ENCODE measurements around the gene COQ10A. TPM values are rescaled to one million over a fixed set of nuclear protein-coding genes. Genes with fewer than 3 reads are reported as not detected.
"Not testable (repeated sequence)": the region's sequence is repeated elsewhere in the genome, so short reads cannot be mapped to it uniquely, and the experiment has no call there.

The COQ10A gene
- total RNA-seq, 1 experiment from 2014 or later, result 25.1 TPM

DNA sequence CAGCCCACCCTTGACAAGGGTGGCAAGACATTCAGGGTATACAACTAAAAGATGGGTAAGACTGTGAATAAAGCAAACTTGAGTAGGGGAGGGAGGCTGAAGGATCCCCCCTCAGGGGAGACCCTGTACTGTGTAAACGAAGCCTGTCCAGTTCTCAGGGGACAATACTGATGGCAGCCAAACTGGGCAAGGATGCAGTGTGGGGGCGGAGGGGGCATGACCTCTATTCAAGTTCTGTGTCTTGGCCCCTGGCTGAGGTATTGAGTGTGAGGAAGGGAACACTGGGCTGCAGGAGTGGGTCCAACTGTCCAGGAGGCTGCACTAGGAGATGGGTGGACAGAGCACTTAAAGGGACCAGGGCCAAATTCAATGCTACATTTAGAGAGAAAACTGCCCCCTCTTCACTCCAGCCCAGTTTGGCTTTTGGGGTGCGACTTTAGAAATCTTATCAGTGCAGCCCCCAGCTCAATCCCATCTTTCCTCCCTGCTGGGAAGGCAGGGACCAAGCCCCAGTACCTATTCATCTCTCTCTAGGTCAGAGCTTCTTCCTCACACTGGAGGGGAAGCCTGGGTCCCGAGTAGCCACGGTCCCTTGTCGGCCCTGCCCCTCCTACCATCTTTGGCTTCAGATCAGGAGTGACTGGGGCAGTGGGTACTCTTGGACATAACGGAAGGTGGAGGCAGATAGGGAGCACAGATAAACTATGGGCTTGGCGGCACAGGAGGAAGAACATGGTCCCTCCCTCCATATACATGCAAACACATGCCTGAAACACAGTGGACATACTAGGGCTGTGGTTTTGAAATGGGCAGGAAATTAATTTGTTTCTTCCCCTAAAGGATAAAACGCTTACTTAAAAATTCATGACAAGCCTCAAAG lies 25.1 kb upstream of the COQ10A start:
- in situ Hi-C loops (cut with HindIII; ENCODE audit: low pct_unique_long_range_greater_than_20kb, low sequenced_read_pairs), result no loop called here
- no peak for DNase-seq (ENCODE audit: low read depth)

DNA sequence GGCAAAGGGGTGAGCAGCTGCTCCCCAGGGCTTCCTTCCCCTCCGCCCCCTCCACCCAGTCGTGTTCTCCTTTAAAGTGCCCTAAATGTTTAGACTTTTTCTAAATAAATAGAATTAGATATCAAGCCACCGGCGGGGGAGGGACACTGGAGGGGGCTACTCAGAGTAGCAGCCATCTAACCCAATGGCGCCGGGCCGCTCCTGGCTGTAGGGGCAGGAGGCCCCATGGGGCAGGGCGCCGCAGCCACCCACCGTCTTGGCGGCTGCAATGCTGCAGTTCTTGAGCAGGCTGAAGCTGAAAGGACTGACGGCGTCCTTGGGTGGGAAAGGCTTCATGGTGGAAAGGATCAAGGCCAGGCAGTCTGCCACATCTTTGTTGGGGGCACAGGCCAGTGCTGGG lies 23.8 kb upstream of the COQ10A start:
- DNase-seq (ENCODE audit: low read depth), result no peak
- in situ Hi-C loops (cut with HindIII; ENCODE audit: low pct_unique_long_range_greater_than_20kb, low sequenced_read_pairs), result no loop called here

DNA sequence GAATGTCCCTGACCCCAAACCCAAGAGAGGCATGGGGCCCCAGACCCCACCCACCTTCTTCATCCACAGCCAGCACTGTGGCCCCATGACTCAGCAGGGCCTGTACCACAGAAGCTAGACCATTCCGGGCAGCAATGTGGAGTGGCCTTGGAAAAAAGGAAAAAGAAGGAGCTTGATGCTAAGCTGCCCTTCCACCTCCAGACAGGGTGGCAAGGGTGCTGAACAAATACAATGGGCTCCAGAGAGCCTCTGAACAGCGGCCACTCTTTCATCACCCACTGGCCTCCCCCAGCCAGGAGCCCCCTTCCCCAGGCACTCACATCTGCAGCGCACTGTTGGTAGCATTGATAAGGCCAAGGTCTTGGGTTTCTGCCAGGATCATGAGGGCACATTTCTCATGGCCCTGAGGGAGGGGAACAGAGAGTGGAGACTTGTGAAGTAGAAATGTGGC lies 23.0 kb upstream of the COQ10A start:
- no peak for DNase-seq (ENCODE audit: low read depth)
- in situ Hi-C loops (cut with HindIII; ENCODE audit: low pct_unique_long_range_greater_than_20kb, low sequenced_read_pairs), result no loop called here

DNA sequence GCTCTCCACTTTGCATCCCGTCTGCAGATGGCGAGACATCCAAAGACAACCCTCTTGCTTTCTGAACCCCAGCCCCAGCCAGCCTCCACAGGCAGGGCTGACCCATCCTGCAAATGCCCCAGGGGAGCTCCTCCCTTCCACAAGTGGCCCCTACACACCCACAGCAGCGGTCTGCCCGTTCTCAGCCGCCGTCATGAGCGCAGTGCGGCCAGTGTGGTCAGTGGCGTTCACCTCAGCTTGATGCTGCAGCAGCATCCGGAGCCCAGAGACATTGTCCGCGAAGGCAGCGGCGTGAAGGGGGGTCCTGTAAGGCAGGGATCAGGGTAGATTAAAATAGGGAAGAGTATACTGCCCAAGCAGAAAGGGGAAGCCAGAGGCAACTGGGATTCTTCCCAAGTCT lies 22.2 kb upstream of the COQ10A start:
- in situ Hi-C loops (cut with HindIII; ENCODE audit: low pct_unique_long_range_greater_than_20kb, low sequenced_read_pairs), result no loop called here
- no peak for DNase-seq (ENCODE audit: low read depth)

DNA sequence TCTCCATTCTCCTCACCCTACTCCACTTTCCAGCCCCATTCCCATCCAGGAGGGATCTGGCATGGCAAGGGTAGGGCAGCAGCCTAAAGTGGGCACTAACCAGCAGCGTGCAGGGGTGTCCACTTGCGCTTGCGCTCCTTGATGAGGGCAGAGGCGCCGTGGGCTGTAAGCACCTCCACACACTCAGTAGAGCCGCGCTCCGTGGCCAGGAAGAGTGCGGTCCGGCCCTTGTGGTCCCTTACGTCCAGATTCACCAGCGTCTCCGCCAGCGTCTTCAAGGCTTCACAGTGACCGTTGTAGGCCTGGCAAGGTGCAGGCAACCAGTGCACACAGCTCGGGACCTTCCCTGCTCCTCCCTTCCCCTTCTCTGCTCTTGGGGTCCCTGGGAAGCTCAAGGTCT lies 18.8 kb upstream of the COQ10A start:
- no peak for DNase-seq (ENCODE audit: low read depth)
- in situ Hi-C loops (cut with HindIII; ENCODE audit: low pct_unique_long_range_greater_than_20kb, low sequenced_read_pairs), result no loop called here

DNA sequence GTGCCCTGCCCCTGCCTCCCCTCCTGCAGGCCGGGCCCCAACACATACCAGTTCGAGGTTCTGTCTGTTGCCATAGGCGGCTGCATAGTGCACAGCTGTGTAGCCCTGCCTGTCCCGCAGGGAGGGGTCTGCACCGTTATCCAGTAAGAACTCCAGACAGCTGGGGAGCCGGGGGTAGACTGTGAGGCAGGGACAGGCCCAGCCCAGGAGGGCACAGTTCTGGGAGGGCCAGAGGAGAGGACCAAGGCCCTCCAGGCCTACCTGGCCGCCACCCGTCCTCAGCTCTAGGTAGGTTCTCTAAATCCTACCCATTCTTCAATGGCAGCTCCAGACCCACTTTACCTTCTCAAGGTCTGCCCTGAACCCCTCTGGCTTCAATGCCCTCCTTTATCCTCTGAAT lies 18.0 kb upstream of the COQ10A start:
- in situ Hi-C loops (cut with HindIII; ENCODE audit: low pct_unique_long_range_greater_than_20kb, low sequenced_read_pairs), result no loop called here
- no peak for DNase-seq (ENCODE audit: low read depth)

DNA sequence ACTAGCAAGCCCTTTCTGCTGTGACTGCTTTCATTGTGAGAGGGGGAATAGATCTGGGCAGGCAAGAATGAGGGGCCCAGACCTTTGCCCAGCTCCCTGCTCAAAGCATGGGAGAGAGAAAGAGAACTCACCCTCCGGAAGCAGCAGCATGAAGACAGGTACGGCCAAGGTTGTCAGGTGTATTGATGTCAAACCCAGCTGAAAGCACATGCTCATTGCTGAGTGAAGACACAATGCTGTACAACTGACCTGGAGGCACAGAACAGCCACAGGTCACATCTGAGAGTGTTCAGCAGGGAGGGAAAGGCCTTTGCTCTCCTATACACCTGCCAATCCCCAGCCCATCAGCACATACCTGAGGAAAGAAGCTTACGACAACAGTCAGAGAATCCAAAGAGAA lies 14.1 kb upstream of the COQ10A start:
- in situ Hi-C loops (cut with HindIII; ENCODE audit: low pct_unique_long_range_greater_than_20kb, low sequenced_read_pairs), result no loop called here

DNA sequence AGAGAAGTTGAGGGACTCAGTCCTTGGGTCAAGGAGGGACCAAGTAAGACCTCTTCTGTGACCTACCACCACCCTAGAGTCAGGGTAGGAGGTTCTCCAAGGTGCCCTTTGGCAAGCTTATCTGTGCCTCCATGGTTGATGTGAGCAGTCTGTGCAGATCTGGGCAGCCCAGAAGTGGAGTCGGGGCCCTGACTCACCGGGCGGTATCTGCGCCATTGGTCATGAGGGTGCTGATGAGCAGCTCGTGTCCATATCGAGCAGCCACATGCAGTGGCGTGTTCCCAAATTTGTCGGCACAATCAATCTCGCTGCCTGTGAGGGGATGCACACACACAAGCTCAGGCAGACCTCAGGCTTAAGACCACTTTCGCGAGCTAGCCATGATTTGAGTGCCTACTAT lies 13.7 kb upstream of the COQ10A start:
- in situ Hi-C loops (cut with HindIII; ENCODE audit: low pct_unique_long_range_greater_than_20kb, low sequenced_read_pairs), result no loop called here
- DNase-seq (ENCODE audit: low read depth), result no peak

More for the DNA sequence above, 14.1 kb upstream of the COQ10A start:
- DNase-seq (ENCODE audit: low read depth), result no peak

DNA sequence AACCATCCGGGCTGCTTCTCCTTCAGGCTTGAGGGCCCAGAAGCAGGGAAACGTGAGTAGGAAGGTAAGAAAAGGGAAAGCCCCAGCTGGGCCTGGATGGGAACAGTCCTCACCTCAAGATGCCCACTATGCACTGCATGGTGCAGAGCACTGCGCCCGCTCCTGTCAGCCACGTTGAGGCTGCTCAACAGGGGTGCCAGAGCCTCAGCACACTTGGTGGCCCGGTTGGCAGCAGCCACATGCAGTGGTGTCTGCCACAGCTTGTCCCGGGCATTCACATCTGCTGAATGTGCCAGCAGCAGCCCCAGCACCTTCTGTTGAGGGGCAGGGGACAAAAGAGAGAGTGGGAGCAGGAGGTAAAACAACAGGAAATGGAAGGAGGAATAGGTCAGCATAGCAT lies 11.1 kb upstream of the COQ10A start:
- in situ Hi-C loops (cut with HindIII; ENCODE audit: low pct_unique_long_range_greater_than_20kb, low sequenced_read_pairs), result no loop called here

DNA sequence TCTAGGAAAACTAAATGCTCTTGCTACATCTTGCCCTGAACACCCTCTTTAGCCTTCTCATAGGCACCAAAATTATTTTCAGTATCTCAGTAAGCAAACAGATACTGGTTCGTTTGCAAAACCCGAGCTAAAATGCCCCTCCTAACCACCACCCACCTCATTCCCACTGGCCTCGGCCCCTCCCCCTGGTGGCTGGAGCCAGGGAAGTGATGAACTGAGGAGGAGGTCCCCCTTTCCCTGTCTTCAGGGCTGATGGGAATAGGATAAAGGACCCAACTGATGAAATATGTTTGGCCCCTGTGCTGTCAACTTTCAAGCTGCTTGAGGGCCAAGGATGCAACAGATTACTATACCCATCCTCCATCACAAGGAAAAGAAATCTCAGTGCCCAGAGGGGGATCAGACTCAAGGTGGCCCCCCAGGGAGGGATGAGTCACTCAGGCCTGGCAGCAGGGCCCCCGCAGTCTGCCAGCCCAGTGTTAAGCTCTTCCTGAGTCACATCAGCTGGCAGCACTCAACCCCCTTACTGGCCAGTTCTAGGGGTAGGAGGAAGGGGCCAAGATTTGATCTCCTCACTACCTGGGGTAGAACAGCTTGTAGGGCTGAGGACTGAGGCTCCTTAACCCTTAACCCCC lies 10.3 kb upstream of the COQ10A start:
- in situ Hi-C loops (cut with HindIII; ENCODE audit: low pct_unique_long_range_greater_than_20kb, low sequenced_read_pairs), result no loop called here
- no peak for DNase-seq (ENCODE audit: low read depth)

More for the DNA sequence above, 11.1 kb upstream of the COQ10A start:
- no peak for DNase-seq (ENCODE audit: low read depth)

DNA sequence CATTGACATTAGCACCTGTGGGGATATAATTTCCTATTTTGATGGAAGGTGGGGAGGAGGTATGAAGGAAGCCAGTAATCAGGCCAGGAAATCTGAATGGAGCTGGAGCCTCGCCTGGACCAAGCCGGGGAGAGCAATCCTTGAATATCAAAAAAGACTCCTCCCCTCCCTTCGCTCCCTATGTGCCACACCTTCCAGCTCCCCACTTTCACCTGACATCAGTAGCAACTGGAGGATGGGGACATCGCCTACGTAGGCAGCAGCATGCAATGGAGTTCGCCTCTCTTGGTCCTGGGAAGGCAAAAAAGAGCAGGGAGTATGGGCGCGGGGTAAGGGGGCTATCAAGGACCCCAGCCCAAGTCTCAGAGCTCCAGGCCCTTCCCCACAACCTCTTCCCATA lies 9.7 kb upstream of the COQ10A start:
- no peak for DNase-seq (ENCODE audit: low read depth)
- in situ Hi-C loops (cut with HindIII; ENCODE audit: low pct_unique_long_range_greater_than_20kb, low sequenced_read_pairs), result no loop called here

DNA sequence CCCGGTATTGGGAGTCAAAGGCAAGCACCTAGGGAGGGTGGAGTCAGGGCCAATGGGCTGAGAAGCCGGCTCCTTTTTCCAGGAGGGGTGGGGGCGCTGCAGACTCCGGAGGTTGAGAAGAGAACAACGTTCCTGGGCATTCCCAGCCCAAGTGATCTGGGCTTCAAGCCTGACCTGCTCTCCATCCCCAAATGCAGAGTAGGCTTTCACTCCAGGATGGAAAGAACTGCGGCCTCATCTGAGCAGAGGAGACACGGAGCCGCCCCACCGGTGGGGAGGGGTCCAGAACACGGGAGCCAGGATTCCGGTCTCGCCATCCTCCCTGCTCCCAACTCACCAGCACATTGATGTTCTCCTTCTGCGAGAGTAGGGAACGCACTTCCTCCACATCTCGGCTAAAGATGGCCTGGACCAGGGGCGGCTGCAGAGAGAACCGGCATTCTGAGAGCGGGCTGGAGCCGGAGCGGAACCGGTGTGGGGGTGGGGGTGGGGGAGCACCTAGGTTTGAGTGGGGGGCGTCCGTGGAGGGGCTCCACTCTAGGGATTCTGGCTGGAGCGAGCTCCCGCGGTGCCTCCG lies 9.2 kb upstream of the COQ10A start:
- peak; percentile 60 for DNase-seq (ENCODE audit: low read depth)
- in situ Hi-C loops (cut with HindIII; ENCODE audit: low pct_unique_long_range_greater_than_20kb, low sequenced_read_pairs), result no loop called here

DNA sequence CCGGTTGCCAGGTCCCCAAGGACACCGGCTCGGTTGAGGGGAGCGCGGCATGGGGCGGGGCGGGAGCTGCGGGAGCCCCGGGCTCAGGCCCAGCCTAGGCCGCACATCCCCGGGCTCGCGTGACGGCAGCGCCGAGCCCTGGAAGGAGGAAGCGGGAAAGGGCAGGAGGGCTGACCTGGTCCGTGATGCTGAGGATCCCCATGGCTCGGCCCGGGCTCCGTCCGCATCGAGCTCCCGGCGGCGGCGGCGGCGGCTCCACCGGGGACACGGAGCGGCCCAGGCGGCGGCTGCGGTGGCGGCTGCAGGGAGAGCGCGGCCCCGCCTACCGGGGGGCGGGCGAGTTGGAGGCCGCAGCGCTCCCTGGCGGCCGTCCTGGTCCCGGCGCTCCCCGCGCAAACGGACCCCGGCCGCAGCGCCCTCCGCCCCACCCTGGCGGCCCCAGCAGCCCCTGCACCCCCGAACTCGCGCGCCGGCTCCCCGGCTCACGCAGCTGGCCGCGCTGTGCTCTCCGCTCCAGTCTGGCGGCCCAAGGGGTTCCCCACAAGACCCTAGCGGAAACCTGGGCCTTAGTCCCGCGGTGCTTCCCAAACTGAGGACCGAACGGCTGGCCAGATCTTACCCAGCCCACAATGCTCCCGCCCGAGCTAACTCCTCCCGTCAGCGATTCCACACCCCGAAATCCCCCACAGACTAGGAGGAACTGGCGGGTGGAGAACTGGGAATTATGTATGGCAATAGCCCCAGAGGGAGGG lies 8.5 kb upstream of the COQ10A start, which contains the start of gene ANKRD52:
ANKRD52 (minus strand) TSS at position 317 of the 752 bp plus-strand sequence; CDS start at position 202, 115 bp downstream.
- in situ Hi-C loops (cut with HindIII; ENCODE audit: low pct_unique_long_range_greater_than_20kb, low sequenced_read_pairs), result no loop called here
- DNase-seq (ENCODE audit: low read depth), result peak; percentile 83

DNA sequence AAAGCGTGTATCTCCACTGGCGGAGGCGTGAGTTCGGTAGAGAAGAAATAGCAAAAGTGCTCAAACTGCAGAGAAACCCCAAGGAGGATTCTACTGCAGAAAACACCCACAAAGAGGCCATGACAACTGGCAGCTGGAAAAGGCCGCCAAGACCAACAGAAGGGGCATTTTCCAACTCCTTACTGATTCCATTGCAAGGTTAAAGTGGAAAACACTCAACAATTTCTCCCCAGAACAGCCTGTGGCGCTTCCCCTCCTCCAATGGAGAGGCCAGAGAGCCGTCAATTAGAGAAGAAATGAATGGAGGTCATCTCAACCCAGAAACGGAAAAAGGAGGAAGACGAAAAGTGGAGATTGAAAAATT lies 7.9 kb upstream of the COQ10A start:
- DNase-seq (ENCODE audit: low read depth), result no peak
- in situ Hi-C loops (cut with HindIII; ENCODE audit: low pct_unique_long_range_greater_than_20kb, low sequenced_read_pairs), result no loop called here

DNA sequence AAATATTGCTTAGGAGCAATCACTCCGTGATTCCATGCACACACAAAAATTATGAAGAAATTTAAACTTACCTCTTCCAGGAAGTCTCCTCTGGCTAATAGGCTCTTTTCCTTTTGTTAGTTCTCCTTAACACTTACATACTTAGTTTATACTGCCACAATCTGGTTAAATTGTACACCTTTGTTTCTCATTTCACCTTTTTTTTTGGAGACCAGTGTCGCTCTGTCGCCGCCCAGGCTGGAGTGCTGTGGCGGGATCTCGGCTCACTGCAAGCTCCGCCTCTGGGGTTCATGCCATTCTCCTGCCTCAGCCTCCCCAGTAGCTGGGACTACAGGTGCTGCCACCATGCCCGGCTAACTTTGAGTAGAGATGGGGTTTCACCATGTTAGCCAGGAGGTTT lies 6.4 kb upstream of the COQ10A start:
- in situ Hi-C loops (cut with HindIII; ENCODE audit: low pct_unique_long_range_greater_than_20kb, low sequenced_read_pairs), result no loop called here
- DNase-seq (ENCODE audit: low read depth), result no peak

DNA sequence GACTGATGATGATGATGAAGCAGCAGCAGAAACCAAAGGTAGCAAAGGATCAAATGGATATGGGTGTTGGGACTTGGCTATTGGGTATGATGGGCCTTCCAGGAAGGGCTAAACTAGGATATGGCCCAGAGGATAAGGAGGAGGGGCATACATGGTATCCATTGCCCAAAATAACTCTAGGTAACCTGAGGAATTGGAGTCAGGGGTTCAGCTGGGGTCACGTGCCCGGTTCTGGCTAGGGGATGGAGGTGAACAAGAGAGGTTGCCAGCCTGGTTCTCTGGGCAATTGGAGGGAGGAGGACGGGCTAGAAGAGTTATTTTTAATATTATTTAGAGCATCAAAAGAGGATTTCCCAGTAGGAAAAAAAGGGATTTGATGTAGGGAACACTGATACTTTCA lies 5.8 kb upstream of the COQ10A start:
- no peak for DNase-seq (ENCODE audit: low read depth)
- in situ Hi-C loops (cut with HindIII; ENCODE audit: low pct_unique_long_range_greater_than_20kb, low sequenced_read_pairs), result no loop called here

DNA sequence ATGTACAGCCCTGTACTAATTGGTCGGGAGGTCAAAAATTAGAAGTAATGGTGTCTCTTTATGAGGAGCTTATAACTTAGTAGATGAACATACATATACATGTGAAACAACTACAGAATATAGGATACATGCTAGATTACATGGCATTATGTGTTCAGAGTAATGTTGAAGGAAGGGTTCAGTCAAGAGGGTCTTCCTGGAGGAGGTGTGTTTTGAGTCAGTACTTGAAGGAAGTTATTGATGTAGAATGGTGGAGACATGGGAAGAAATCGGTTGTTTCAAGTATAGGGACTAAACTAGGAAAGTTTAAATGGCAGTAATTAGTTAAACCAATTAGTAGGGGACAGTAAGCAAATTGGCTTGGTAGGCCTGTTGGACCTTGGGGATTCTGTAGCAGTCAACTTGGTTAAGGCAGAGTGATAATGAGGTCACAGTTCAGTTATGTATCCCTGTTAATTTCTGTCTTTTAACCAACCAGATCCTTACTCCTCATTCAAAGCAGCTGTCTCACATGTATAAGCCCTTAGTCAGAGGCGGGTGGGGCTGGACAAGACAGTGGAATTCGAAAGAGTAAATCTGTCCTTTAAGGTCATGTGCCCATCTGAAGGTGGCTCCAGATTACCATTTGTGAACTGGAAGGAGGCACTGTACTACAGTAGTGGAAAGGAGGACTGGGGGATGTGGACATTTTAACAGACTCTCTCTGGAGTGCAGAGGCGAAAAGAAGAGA lies 5.1 kb upstream of the COQ10A start:
- DNase-seq (ENCODE audit: low read depth), result peak; percentile 94
- in situ Hi-C loops (cut with HindIII; ENCODE audit: low pct_unique_long_range_greater_than_20kb, low sequenced_read_pairs), result no loop called here

DNA sequence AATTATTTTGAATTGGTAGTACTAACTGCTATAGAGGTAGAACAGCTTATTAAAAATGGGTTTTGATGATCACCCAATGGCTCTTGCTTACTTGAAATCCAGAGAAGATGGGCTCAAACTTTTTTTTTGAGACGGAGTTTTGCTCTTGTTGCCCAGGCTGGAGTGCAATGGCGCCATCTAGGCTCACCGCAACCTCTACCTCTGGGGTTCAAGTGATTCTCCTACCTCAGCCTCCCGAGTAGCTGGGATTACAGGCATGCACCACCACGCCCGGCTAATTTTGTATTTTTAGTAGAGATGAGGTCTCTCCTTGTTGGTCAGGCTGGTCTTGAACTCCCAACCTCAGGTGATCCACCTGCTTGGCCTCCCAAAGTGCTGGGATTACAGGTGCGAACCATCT lies 3.8 kb upstream of the COQ10A start:
- in situ Hi-C loops (cut with HindIII; ENCODE audit: low pct_unique_long_range_greater_than_20kb, low sequenced_read_pairs); DNase-seq (ENCODE audit: low read depth): not testable (repeated sequence)

Measured in Caki2 (cell line).